B cell (primary cell): Measurements from ENCODE around the gene PERCC1.

Source experiments
- EZH2 ChIP-seq: IDR thresholded peaks from 2 replicates; pipeline ENCODE4 v1.6.1; 2012; ENCODE audit warnings: borderline replicate concordance, low read depth, mild to moderate bottlenecking, moderate library complexity, low read length; ENCODE audit not compliant: insufficient read depth, poor library complexity, severe bottlenecking
- TF ChIP-seq, protein P1 (sequence below): fragments of 200-600 bp; IDR thresholded peaks from one replicate; pipeline ENCODE4 v1.8.0; 2022; ENCODE audit warnings: antibody characterized with exemption, mild to moderate bottlenecking

DNA sequence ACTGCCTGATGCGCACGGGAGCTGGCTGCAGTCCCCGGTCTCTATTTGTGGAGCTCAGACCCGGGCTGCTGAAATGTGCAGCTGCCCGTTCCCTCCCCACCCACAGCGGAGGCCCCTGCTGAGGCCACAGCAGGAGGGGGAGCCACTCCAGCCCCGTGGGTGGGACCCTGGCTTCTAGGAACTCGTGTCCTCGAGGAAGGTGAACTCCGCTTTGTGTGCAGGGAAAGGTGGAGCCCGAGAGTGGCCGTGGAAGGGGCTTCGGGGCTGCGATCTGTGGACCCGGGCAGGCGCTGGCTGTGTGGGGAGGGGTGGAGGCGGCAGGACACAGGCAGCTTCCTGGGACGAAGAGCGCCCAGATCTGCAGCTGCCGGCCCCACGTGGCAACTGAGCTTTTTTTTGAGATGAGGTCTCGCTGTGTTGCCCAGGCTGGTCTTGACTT lies 10.5 kb downstream of the PERCC1 start:
- no peak for TF ChIP-seq EZH2
- TF ChIP-seq, protein P1, sequence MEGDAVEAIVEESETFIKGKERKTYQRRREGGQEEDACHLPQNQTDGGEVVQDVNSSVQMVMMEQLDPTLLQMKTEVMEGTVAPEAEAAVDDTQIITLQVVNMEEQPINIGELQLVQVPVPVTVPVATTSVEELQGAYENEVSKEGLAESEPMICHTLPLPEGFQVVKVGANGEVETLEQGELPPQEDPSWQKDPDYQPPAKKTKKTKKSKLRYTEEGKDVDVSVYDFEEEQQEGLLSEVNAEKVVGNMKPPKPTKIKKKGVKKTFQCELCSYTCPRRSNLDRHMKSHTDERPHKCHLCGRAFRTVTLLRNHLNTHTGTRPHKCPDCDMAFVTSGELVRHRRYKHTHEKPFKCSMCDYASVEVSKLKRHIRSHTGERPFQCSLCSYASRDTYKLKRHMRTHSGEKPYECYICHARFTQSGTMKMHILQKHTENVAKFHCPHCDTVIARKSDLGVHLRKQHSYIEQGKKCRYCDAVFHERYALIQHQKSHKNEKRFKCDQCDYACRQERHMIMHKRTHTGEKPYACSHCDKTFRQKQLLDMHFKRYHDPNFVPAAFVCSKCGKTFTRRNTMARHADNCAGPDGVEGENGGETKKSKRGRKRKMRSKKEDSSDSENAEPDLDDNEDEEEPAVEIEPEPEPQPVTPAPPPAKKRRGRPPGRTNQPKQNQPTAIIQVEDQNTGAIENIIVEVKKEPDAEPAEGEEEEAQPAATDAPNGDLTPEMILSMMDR = no peak
